GM23338 (cell line): ENCODE results near the gene PKD1. TPM values are rescaled to one million over a fixed set of nuclear protein-coding genes. Genes with fewer than 3 reads are reported as not detected.
"Not testable (repeated sequence)": the region's sequence is repeated elsewhere in the genome, so short reads cannot be mapped to it uniquely, and the experiment has no call there.

ENCODE experiments used
- ATAC-seq: fragments of 200-7000 bp; cut with Tn5 transposase; 3 replicates; pipeline ENCODE4 v1.9.1; 2020
- DNase-seq: peaks from one replicate; pipeline ENCODE4 v3.0.0-alpha.2; 2015; ENCODE audit warnings: low spot score
- H2AFZ ChIP-seq: fragments of 200-600 bp; sonication (generic); 2 replicates; pipeline ENCODE4 v1.8.0; 2016; ENCODE audit warnings: antibody characterized with exemption, mild to moderate bottlenecking, moderate library complexity
- H3F3A ChIP-seq: fragments of 200-600 bp; sonication (generic); replicated peaks from 2 replicates; pipeline ENCODE4 v1.8.0; 2017; ENCODE audit warnings: antibody characterized with exemption, mixed run types, low read depth
- H3K27ac ChIP-seq: fragments of 200-600 bp; sonication (generic); 2 replicates; pipeline ENCODE4 v1.6.1; 2016; ENCODE audit warnings: low read depth
- H3K27me3 ChIP-seq: fragments of 200-600 bp; sonication (generic); 2 replicates; pipeline ENCODE4 v1.8.0; 2016; ENCODE audit warnings: mild to moderate bottlenecking, mixed run types, moderate library complexity; ENCODE audit not compliant: insufficient read depth
- H3K36me3 ChIP-seq: fragments of 200-600 bp; sonication (generic); 2 replicates; pipeline ENCODE4 v1.8.0; 2016; ENCODE audit warnings: mild to moderate bottlenecking; ENCODE audit not compliant: insufficient read depth
- H3K4me1 ChIP-seq: fragments of 200-600 bp; sonication (generic); 2 replicates; pipeline ENCODE4 v1.8.0; 2016; ENCODE audit warnings: mild to moderate bottlenecking, moderate library complexity; ENCODE audit not compliant: insufficient read depth
- H3K4me2 ChIP-seq: fragments of 200-600 bp; sonication (generic); 2 replicates; pipeline ENCODE4 v1.7.1; 2017; ENCODE audit warnings: mixed run types
- H3K4me3 ChIP-seq: fragments of 200-600 bp; sonication (generic); 2 replicates; pipeline ENCODE4 v1.6.1; 2016; ENCODE audit warnings: mixed run types
- H3K79me2 ChIP-seq: fragments of 200-600 bp; sonication (generic); replicated peaks from 2 replicates; pipeline ENCODE4 v1.8.0; 2017; ENCODE audit warnings: mild to moderate bottlenecking; ENCODE audit not compliant: insufficient read depth
- H3K9me2 ChIP-seq: fragments of 200-600 bp; sonication (generic); 2 replicates; pipeline ENCODE4 v1.8.0; 2017; ENCODE audit not compliant: insufficient read depth
- H4K20me1 ChIP-seq: fragments of 200-600 bp; sonication (generic); replicated peaks from 2 replicates; pipeline ENCODE4 v1.8.0; 2017; ENCODE audit warnings: mild to moderate bottlenecking; ENCODE audit not compliant: insufficient read depth
- H3K27ac Mint-ChIP-seq: 2 replicates; pipeline ENCODE4 v1.8.0; 2020; ENCODE audit warnings: inconsistent platforms, mild to moderate bottlenecking, moderate library complexity, mixed read lengths
- H3K27me3 Mint-ChIP-seq: 3 replicates; pipeline ENCODE4 v1.8.0; 2022; ENCODE audit warnings: low read depth, mild to moderate bottlenecking, moderate library complexity, mixed read lengths, inconsistent platforms; ENCODE audit not compliant: insufficient read depth, poor library complexity
- H3K36me3 Mint-ChIP-seq: 3 replicates; pipeline ENCODE4 v1.8.0; 2021; ENCODE audit warnings: low read depth, mild to moderate bottlenecking, inconsistent platforms, moderate library complexity, mixed read lengths
- H3K4me1 Mint-ChIP-seq: 3 replicates; pipeline ENCODE4 v1.8.0; 2020; ENCODE audit warnings: mild to moderate bottlenecking, inconsistent platforms, mixed read lengths
- H3K4me3 Mint-ChIP-seq: 3 replicates; pipeline ENCODE4 v1.8.0; 2021; ENCODE audit warnings: moderate library complexity, mild to moderate bottlenecking, inconsistent platforms, mixed read lengths
- H3K9me3 Mint-ChIP-seq: 3 replicates; pipeline ENCODE4 v1.8.0; 2020; ENCODE audit warnings: moderate library complexity, mild to moderate bottlenecking, inconsistent platforms, mixed read lengths
- polyA plus RNA-seq: library from polyadenylated mRNA; unstranded; fragments of >200 nt; fragmentation: Nextera tagmentation; extraction: Ambion mirVana; gene quantifications from 2 replicates; pipeline ENCODE4 v1.2.1, GENCODE V29; 2016
- total RNA-seq: library from RNA; depleted of rRNA; stranded (reverse); fragments of >200 nt; shearing (Covaris generic); gene quantifications from 2 replicates; pipeline ENCODE4 v1.2.3, GENCODE V29; 2014

Gene PKD1
- total and polyA plus RNA-seq, 2 experiments from 2014 or later = 21.1 to 107 TPM

GRCh38 chr16:2111412-2112335, 24.0 kb downstream of the PKD1 start:
- H3K36me3 ChIP-seq, DNase-seq, H3K9me2 ChIP-seq, H3K27me3 Mint-ChIP-seq, H3K4me3 ChIP-seq, ATAC-seq, H3K27me3 ChIP-seq, H3K36me3 Mint-ChIP-seq, H3K4me1 Mint-ChIP-seq, H3K9me3 Mint-ChIP-seq, H3K79me2 ChIP-seq, H2AFZ ChIP-seq, H4K20me1 ChIP-seq, H3K27ac ChIP-seq, H3K27ac Mint-ChIP-seq, H3F3A ChIP-seq, H3K4me1 ChIP-seq, H3K4me3 Mint-ChIP-seq, H3K4me2 ChIP-seq: not testable (repeated sequence)

- not testable (repeated sequence) for H3K4me1 ChIP-seq, DNase-seq, H3K27ac ChIP-seq, ATAC-seq, H3K27me3 Mint-ChIP-seq, H3K27me3 ChIP-seq, H3K9me2 ChIP-seq, H3K79me2 ChIP-seq, H3F3A ChIP-seq, H3K4me1 Mint-ChIP-seq, H3K4me3 Mint-ChIP-seq, H4K20me1 ChIP-seq, H3K4me3 ChIP-seq, H3K36me3 ChIP-seq, H3K9me3 Mint-ChIP-seq, H3K36me3 Mint-ChIP-seq, H3K27ac Mint-ChIP-seq, H3K4me2 ChIP-seq, H2AFZ ChIP-seq
Observed at GRCh38 chr16:2111009-2111353, 24.7 kb downstream of the PKD1 start.

- H3K27ac ChIP-seq = not testable (repeated sequence)
Observed at GRCh38 chr16:2110332-2111008, 25.2 kb downstream of the PKD1 start.

GRCh38 chr16:2109872-2110271, 25.8 kb downstream of the PKD1 start:
- not testable (repeated sequence) for H3K4me1 ChIP-seq, H3K27me3 Mint-ChIP-seq, ATAC-seq, H3K4me1 Mint-ChIP-seq, H3K36me3 ChIP-seq, H3K79me2 ChIP-seq, H3K27ac Mint-ChIP-seq, H4K20me1 ChIP-seq, H3K4me2 ChIP-seq, H3F3A ChIP-seq, H3K27ac ChIP-seq, H3K27me3 ChIP-seq, H2AFZ ChIP-seq, DNase-seq, H3K9me3 Mint-ChIP-seq, H3K9me2 ChIP-seq, H3K4me3 Mint-ChIP-seq, H3K4me3 ChIP-seq
- peaks cover 11% of the 10 kb centered on the region for H3K36me3 Mint-ChIP-seq

More at GRCh38 chr16:2110332-2111008, 25.2 kb downstream of the PKD1 start:
- not testable (repeated sequence) for H3K27me3 Mint-ChIP-seq, H2AFZ ChIP-seq, ATAC-seq, H3K4me1 ChIP-seq, H3K9me2 ChIP-seq, H3K79me2 ChIP-seq, H3K36me3 Mint-ChIP-seq, H3F3A ChIP-seq, H3K27me3 ChIP-seq, H3K36me3 ChIP-seq, H4K20me1 ChIP-seq, H3K9me3 Mint-ChIP-seq, H3K4me3 Mint-ChIP-seq, H3K4me2 ChIP-seq, H3K27ac Mint-ChIP-seq, H3K4me1 Mint-ChIP-seq, DNase-seq, H3K4me3 ChIP-seq

GRCh38 chr16:2109271-2109580, 26.5 kb downstream of the PKD1 start:
- H3K36me3 Mint-ChIP-seq = peaks cover 11% of the 10 kb centered on the region
- H3K79me2 ChIP-seq, H3K36me3 ChIP-seq, ATAC-seq, H3K4me3 ChIP-seq, H3K4me3 Mint-ChIP-seq, H3F3A ChIP-seq, H3K27ac ChIP-seq, H3K9me3 Mint-ChIP-seq, H3K4me1 Mint-ChIP-seq, DNase-seq, H3K27me3 Mint-ChIP-seq, H3K9me2 ChIP-seq, H2AFZ ChIP-seq, H4K20me1 ChIP-seq, H3K4me1 ChIP-seq, H3K4me2 ChIP-seq, H3K27me3 ChIP-seq, H3K27ac Mint-ChIP-seq: not testable (repeated sequence)

GRCh38 chr16:2108446-2109270, 27.0 kb downstream of the PKD1 start:
- not testable (repeated sequence) for H3K4me2 ChIP-seq, H3K4me3 Mint-ChIP-seq, H3K79me2 ChIP-seq, DNase-seq, H3K36me3 ChIP-seq, H2AFZ ChIP-seq, H3K4me3 ChIP-seq, H3K4me1 ChIP-seq, H3K27ac ChIP-seq, H3K27me3 ChIP-seq, H3K9me3 Mint-ChIP-seq, H3K4me1 Mint-ChIP-seq, H3F3A ChIP-seq, H3K9me2 ChIP-seq, H3K27ac Mint-ChIP-seq, H3K27me3 Mint-ChIP-seq, ATAC-seq, H4K20me1 ChIP-seq
- peaks cover 11% of the 10 kb centered on the region for H3K36me3 Mint-ChIP-seq
